MM.1S (cell line): Measurements from ENCODE around the gene KRT76.

Experiments used
- CTCF ChIP-seq: fragments of 300-600 bp; sonication (generic); IDR thresholded peaks from 2 replicates; pipeline ENCODE4 v1.5.1; 2016; ENCODE audit warnings: antibody characterized with exemption, low read length, mixed read lengths
- EZH2 ChIP-seq: fragments of 300-600 bp; sonication (generic); optimal IDR thresholded peaks from 2 replicates; pipeline ENCODE3; 2017; ENCODE audit warnings: low read depth, mild to moderate bottlenecking, antibody characterized with exemption, low read length, mixed read lengths

GRCh38 chr12:52774629-52775250 lies 2.4 kb downstream of the KRT76 start:
- no peak for TF ChIP-seq CTCF
- no peak for TF ChIP-seq EZH2
